SJCRH30 (cell line): ENCODE results near the gene GRK6. TPM values are rescaled to one million over a fixed set of nuclear protein-coding genes. Genes with fewer than 3 reads are reported as not detected.

Source experiments
- DNase-seq, 2 experiments: peaks; one replicate each; pipeline ENCODE4 v3.0.0-alpha.2; 2015 to 2020
- H3K27ac ChIP-seq: fragments of 250-450 bp; sonication (Bioruptor Pico); 2 replicates; pipeline ENCODE4 v1.5.1; 2020; ENCODE audit warnings: mild to moderate bottlenecking, moderate library complexity
- H3K27me3 ChIP-seq: fragments of 250-450 bp; sonication (Bioruptor Pico); 2 replicates; pipeline ENCODE4 v1.5.1; 2020; ENCODE audit warnings: mild to moderate bottlenecking, moderate library complexity
- H3K36me3 ChIP-seq: fragments of 250-450 bp; sonication (Bioruptor Pico); 2 replicates; pipeline ENCODE4 v1.5.1; 2020; ENCODE audit warnings: mild to moderate bottlenecking, moderate library complexity
- H3K4me1 ChIP-seq: fragments of 250-450 bp; sonication (Bioruptor Pico); 2 replicates; pipeline ENCODE4 v1.5.1; 2020; ENCODE audit warnings: mild to moderate bottlenecking, moderate library complexity
- H3K4me3 ChIP-seq: fragments of 250-450 bp; sonication (Bioruptor Pico); 2 replicates; pipeline ENCODE4 v1.5.1; 2020; ENCODE audit warnings: mild to moderate bottlenecking, moderate library complexity
- H3K9me3 ChIP-seq: fragments of 250-450 bp; sonication (Bioruptor Pico); replicated peaks from 2 replicates; pipeline ENCODE4 v1.5.1; 2020; ENCODE audit warnings: mild to moderate bottlenecking, moderate library complexity
- total RNA-seq: library from RNA; depleted of rRNA; stranded (reverse); fragments of >200 nt; shearing (Covaris generic); gene quantifications from 2 replicates; pipeline ENCODE4 v1.2.3, GENCODE V29; 2014

GRK6 gene
- total RNA-seq, 1 experiment from 2014 or later: 48.4 TPM

GRCh38 chr5:177390363-177391300 is 35.8 kb upstream of the GRK6 start:
- Histone ChIP-seq H3K36me3 (no peaks in the 10 kb centered on the region), H3K27ac (no peak overlapping the region), H3K9me3 (no peaks in the 10 kb centered on the region), H3K4me1 (no peaks in the 10 kb centered on the region; the same call in 1 of the 2 replicates), H3K4me3 (no peak overlapping the region), H3K27me3 (peaks cover 15% of the 10 kb centered on the region)
- DNase-seq: peak; percentile 85 to 95

- Histone ChIP-seq H3K27ac (no peak overlapping the region), H3K4me3 (no peak overlapping the region), H3K36me3 (no peaks in the 10 kb centered on the region), H3K27me3 (peaks cover 12% of the 10 kb centered on the region), H3K4me1 (no peaks in the 10 kb centered on the region; the same call in 1 of the 2 replicates), H3K9me3 (no peaks in the 10 kb centered on the region)
- DNase-seq: no peak
Measured at GRCh38 chr5:177392765-177393164, 33.7 kb upstream of the GRK6 start.

GRCh38 chr5:177393206-177393765 is 33.2 kb upstream of the GRK6 start:
- Histone ChIP-seq H3K27me3 (peaks cover 12% of the 10 kb centered on the region), H3K27ac (no peak overlapping the region), H3K9me3 (no peaks in the 10 kb centered on the region), H3K4me3 (no peak overlapping the region), H3K4me1 (no peaks in the 10 kb centered on the region; the same call in 1 of the 2 replicates), H3K36me3 (no peaks in the 10 kb centered on the region)
- no peak for DNase-seq

GRCh38 chr5:177393990-177394389 is 32.5 kb upstream of the GRK6 start:
- DNase-seq: no peak
- H3K36me3 ChIP-seq: no peaks in the 10 kb centered on the region
- no peak overlapping the region for H3K4me3 ChIP-seq
- H3K27me3 ChIP-seq: peaks cover 12% of the 10 kb centered on the region
- H3K9me3 ChIP-seq: no peaks in the 10 kb centered on the region
- H3K4me1 ChIP-seq: no peaks in the 10 kb centered on the region; the same call in 1 of the 2 replicates
- H3K27ac ChIP-seq: no peak overlapping the region

GRCh38 chr5:177396078-177396477 is 30.4 kb upstream of the GRK6 start:
- no peak for DNase-seq

GRCh38 chr5:177396807-177397206 is 29.7 kb upstream of the GRK6 start:
- no peaks in the 10 kb centered on the region for H3K36me3 ChIP-seq
- DNase-seq: no peak
- H3K4me1 ChIP-seq: no peaks in the 10 kb centered on the region
- no peak overlapping the region for H3K27ac ChIP-seq
- H3K4me3 ChIP-seq: no peak overlapping the region
- no peaks in the 10 kb centered on the region for H3K9me3 ChIP-seq
- peaks cover 12% of the 10 kb centered on the region for H3K27me3 ChIP-seq

More at GRCh38 chr5:177396078-177396477, 30.4 kb upstream of the GRK6 start:
- Histone ChIP-seq H3K36me3 (no peaks in the 10 kb centered on the region), H3K9me3 (no peaks in the 10 kb centered on the region), H3K4me1 (no peaks in the 10 kb centered on the region), H3K4me3 (no peak overlapping the region), H3K27ac (no peak overlapping the region), H3K27me3 (peaks cover 12% of the 10 kb centered on the region)

- no peak overlapping the region for H3K27ac ChIP-seq
- H3K9me3 ChIP-seq: no peaks in the 10 kb centered on the region
- no peaks in the 10 kb centered on the region for H3K4me1 ChIP-seq
- H3K4me3 ChIP-seq: no peak overlapping the region
- DNase-seq: no peak
- no peaks in the 10 kb centered on the region for H3K36me3 ChIP-seq
- H3K27me3 ChIP-seq: peaks cover 9% of the 10 kb centered on the region
Measured at GRCh38 chr5:177397875-177398390, 28.5 kb upstream of the GRK6 start.

- H3K4me3 ChIP-seq: no peak within 1 kb of the TSS
- no peak for DNase-seq
- H3K27me3 ChIP-seq: peaks cover 5% of the 10 kb centered on the region
Measured at GRCh38 chr5:177399997-177400868, 26.2 kb upstream of the GRK6 start, which contains the start of gene PFN3. Gene PFN3, minus strand, starts transcription at chr5:177400661. Its CDS starts 85 bp downstream, at chr5:177400576.

GRCh38 chr5:177402271-177403043 is 24.0 kb upstream of the GRK6 start:
- no peaks in the 10 kb centered on the region for H3K36me3 ChIP-seq
- no peaks in the 10 kb centered on the region for H3K27me3 ChIP-seq
- DNase-seq: no peak
- H3K4me3 ChIP-seq: peak overlapping the region; percentile 66
- no peaks in the 10 kb centered on the region for H3K4me1 ChIP-seq
- no peaks in the 10 kb centered on the region for H3K9me3 ChIP-seq
- no peak overlapping the region for H3K27ac ChIP-seq

More at GRCh38 chr5:177399997-177400868, 26.2 kb upstream of the GRK6 start, which contains the start of gene PFN3:
- H3K36me3 ChIP-seq: no peaks in the 10 kb centered on the region
- H3K4me1 ChIP-seq: no peaks in the 10 kb centered on the region
- no peaks in the 10 kb centered on the region for H3K9me3 ChIP-seq
- H3K27ac ChIP-seq: no peak within 1 kb of the TSS

GRCh38 chr5:177403102-177403791 is 23.2 kb upstream of the GRK6 start:
- H3K27me3 ChIP-seq: no peaks in the 10 kb centered on the region
- H3K36me3 ChIP-seq: no peaks in the 10 kb centered on the region
- H3K9me3 ChIP-seq: no peaks in the 10 kb centered on the region
- H3K4me3 ChIP-seq: peak overlapping the region; percentile 66
- peak in 1 of 2 experiments; percentile 47 for DNase-seq
- no peaks in the 10 kb centered on the region for H3K4me1 ChIP-seq
- H3K27ac ChIP-seq: peak overlapping the region; percentile 53; the same call in 1 of the 2 replicates

- Histone ChIP-seq H3K27me3 (no peaks in the 10 kb centered on the region), H3K36me3 (no peaks in the 10 kb centered on the region), H3K9me3 (no peaks in the 10 kb centered on the region), H3K27ac (peak overlapping the region; percentile 53), H3K4me1 (no peaks in the 10 kb centered on the region), H3K4me3 (peak overlapping the region; percentile 66)
- DNase-seq: peak; percentile 91
Measured at GRCh38 chr5:177403792-177404640, 22.5 kb upstream of the GRK6 start.

- Histone ChIP-seq H3K4me3 (peak overlapping the region; percentile 66), H3K9me3 (no peaks in the 10 kb centered on the region), H3K4me1 (no peaks in the 10 kb centered on the region), H3K36me3 (no peaks in the 10 kb centered on the region), H3K27ac (peak overlapping the region; percentile 53), H3K27me3 (no peaks in the 10 kb centered on the region)
- peak; percentile 36 to 49 for DNase-seq
Measured at GRCh38 chr5:177404641-177405179, 21.8 kb upstream of the GRK6 start.
